ENCODE measurements around the gene FGD4. TPM values are rescaled to one million over a fixed set of nuclear protein-coding genes. Genes with fewer than 3 reads are reported as not detected.
A peak's percentile ranks its signal among the peaks of the same experiment; 100 is the strongest.

Gene FGD4
- total RNA-seq, 1 experiment from 2014 or later = 39.7 TPM

DNA sequence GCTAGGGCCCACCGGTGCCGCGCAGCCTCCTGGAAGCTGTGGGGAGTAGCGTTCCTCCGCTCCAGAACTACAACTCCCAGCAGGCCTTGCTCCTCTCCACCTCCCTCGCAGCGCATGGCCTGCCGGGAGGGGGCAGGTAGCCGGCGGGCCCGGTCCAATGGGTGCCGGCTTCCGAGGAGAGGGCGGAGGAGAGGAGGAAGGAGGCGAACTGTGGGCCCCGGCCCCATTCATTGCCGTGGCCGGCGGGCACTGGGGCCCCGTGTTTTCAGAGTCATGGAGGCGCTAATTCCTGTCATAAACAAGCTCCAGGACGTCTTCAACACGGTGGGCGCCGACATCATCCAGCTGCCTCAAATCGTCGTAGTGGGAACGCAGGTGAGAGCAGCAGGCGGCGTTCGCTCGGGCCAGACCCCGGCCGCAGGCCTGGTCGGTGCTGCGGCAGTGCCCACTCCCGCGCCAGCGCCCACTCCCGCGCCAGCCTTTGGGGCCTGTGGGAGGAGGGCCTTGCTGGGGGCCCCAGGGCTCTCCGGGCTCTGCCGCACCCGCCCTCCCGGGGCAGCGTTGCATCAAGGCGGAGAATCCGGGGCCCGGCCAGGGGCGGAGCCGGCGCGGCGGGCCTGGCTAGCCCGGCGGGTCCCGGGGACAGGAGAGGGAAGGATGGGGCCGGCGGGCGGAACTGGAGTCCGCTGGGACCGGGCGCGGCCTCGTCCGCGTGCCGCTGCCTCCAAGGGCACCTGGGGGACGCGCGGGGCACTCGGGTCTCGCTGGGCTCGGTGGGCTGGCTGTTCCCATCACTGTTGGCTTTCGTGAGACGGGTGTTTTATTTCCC, 279.9 kb downstream of the FGD4 start, which contains the start of gene DNM1L (continued):
- TF ChIP-seq, protein P1, sequence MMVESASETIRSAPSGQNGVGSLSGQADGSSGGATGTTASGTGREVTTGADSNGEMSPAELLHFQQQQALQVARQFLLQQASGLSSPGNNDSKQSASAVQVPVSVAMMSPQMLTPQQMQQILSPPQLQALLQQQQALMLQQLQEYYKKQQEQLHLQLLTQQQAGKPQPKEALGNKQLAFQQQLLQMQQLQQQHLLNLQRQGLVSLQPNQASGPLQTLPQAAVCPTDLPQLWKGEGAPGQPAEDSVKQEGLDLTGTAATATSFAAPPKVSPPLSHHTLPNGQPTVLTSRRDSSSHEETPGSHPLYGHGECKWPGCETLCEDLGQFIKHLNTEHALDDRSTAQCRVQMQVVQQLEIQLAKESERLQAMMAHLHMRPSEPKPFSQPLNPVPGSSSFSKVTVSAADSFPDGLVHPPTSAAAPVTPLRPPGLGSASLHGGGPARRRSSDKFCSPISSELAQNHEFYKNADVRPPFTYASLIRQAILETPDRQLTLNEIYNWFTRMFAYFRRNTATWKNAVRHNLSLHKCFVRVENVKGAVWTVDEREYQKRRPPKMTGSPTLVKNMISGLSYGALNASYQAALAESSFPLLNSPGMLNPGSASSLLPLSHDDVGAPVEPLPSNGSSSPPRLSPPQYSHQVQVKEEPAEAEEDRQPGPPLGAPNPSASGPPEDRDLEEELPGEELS (CRISPR knock-in tag; IDR thresholded peaks at IDR 0.05) = peak; percentile 25; the same call in 1 of the 2 replicates
- TF ChIP-seq ZNF219 (CRISPR knock-in tag; IDR thresholded peaks at IDR 0.05; ENCODE audit: borderline replicate concordance) (0 out of 2 replicates have a peak, but pooled peaks have one; percentile 59), NFE2L1 (CRISPR knock-in tag; IDR thresholded peaks at IDR 0.05) (no peak), ESRRA (CRISPR knock-in tag; IDR thresholded peaks at IDR 0.05; ENCODE audit: borderline replicate concordance) (peak; percentile 82; the same call in 1 of the 2 replicates), ZNF423 (CRISPR knock-in tag; IDR thresholded peaks at IDR 0.05) (no peak), ZNF121 (CRISPR knock-in tag; IDR thresholded peaks at IDR 0.05) (peak; percentile 23; the same call in 1 of the 2 replicates), NFATC4 (CRISPR knock-in tag; IDR thresholded peaks at IDR 0.05) (no peak)
- TF ChIP-seq, protein P2, sequence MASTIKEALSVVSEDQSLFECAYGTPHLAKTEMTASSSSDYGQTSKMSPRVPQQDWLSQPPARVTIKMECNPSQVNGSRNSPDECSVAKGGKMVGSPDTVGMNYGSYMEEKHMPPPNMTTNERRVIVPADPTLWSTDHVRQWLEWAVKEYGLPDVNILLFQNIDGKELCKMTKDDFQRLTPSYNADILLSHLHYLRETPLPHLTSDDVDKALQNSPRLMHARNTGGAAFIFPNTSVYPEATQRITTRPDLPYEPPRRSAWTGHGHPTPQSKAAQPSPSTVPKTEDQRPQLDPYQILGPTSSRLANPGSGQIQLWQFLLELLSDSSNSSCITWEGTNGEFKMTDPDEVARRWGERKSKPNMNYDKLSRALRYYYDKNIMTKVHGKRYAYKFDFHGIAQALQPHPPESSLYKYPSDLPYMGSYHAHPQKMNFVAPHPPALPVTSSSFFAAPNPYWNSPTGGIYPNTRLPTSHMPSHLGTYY (CRISPR knock-in tag; IDR thresholded peaks at IDR 0.05) = no peak
- TF ChIP-seq, protein P3, sequence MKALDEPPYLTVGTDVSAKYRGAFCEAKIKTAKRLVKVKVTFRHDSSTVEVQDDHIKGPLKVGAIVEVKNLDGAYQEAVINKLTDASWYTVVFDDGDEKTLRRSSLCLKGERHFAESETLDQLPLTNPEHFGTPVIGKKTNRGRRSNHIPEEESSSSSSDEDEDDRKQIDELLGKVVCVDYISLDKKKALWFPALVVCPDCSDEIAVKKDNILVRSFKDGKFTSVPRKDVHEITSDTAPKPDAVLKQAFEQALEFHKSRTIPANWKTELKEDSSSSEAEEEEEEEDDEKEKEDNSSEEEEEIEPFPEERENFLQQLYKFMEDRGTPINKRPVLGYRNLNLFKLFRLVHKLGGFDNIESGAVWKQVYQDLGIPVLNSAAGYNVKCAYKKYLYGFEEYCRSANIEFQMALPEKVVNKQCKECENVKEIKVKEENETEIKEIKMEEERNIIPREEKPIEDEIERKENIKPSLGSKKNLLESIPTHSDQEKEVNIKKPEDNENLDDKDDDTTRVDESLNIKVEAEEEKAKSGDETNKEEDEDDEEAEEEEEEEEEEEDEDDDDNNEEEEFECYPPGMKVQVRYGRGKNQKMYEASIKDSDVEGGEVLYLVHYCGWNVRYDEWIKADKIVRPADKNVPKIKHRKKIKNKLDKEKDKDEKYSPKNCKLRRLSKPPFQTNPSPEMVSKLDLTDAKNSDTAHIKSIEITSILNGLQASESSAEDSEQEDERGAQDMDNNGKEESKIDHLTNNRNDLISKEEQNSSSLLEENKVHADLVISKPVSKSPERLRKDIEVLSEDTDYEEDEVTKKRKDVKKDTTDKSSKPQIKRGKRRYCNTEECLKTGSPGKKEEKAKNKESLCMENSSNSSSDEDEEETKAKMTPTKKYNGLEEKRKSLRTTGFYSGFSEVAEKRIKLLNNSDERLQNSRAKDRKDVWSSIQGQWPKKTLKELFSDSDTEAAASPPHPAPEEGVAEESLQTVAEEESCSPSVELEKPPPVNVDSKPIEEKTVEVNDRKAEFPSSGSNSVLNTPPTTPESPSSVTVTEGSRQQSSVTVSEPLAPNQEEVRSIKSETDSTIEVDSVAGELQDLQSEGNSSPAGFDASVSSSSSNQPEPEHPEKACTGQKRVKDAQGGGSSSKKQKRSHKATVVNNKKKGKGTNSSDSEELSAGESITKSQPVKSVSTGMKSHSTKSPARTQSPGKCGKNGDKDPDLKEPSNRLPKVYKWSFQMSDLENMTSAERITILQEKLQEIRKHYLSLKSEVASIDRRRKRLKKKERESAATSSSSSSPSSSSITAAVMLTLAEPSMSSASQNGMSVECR (CRISPR knock-in tag; IDR thresholded peaks at IDR 0.05; ENCODE audit: borderline replicate concordance) = peak; percentile 72; the same call in 1 of the 2 replicates
- TF ChIP-seq, protein P4, sequence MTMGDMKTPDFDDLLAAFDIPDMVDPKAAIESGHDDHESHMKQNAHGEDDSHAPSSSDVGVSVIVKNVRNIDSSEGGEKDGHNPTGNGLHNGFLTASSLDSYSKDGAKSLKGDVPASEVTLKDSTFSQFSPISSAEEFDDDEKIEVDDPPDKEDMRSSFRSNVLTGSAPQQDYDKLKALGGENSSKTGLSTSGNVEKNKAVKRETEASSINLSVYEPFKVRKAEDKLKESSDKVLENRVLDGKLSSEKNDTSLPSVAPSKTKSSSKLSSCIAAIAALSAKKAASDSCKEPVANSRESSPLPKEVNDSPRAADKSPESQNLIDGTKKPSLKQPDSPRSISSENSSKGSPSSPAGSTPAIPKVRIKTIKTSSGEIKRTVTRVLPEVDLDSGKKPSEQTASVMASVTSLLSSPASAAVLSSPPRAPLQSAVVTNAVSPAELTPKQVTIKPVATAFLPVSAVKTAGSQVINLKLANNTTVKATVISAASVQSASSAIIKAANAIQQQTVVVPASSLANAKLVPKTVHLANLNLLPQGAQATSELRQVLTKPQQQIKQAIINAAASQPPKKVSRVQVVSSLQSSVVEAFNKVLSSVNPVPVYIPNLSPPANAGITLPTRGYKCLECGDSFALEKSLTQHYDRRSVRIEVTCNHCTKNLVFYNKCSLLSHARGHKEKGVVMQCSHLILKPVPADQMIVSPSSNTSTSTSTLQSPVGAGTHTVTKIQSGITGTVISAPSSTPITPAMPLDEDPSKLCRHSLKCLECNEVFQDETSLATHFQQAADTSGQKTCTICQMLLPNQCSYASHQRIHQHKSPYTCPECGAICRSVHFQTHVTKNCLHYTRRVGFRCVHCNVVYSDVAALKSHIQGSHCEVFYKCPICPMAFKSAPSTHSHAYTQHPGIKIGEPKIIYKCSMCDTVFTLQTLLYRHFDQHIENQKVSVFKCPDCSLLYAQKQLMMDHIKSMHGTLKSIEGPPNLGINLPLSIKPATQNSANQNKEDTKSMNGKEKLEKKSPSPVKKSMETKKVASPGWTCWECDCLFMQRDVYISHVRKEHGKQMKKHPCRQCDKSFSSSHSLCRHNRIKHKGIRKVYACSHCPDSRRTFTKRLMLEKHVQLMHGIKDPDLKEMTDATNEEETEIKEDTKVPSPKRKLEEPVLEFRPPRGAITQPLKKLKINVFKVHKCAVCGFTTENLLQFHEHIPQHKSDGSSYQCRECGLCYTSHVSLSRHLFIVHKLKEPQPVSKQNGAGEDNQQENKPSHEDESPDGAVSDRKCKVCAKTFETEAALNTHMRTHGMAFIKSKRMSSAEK (CRISPR knock-in tag; IDR thresholded peaks at IDR 0.05; ENCODE audit: borderline replicate concordance) = no peak
- TF ChIP-seq, protein P5, sequence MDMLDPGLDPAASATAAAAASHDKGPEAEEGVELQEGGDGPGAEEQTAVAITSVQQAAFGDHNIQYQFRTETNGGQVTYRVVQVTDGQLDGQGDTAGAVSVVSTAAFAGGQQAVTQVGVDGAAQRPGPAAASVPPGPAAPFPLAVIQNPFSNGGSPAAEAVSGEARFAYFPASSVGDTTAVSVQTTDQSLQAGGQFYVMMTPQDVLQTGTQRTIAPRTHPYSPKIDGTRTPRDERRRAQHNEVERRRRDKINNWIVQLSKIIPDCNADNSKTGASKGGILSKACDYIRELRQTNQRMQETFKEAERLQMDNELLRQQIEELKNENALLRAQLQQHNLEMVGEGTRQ (CRISPR knock-in tag; IDR thresholded peaks at IDR 0.05) = peak; percentile 60
- TF ChIP-seq, protein P6, sequence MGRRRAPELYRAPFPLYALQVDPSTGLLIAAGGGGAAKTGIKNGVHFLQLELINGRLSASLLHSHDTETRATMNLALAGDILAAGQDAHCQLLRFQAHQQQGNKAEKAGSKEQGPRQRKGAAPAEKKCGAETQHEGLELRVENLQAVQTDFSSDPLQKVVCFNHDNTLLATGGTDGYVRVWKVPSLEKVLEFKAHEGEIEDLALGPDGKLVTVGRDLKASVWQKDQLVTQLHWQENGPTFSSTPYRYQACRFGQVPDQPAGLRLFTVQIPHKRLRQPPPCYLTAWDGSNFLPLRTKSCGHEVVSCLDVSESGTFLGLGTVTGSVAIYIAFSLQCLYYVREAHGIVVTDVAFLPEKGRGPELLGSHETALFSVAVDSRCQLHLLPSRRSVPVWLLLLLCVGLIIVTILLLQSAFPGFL (CRISPR knock-in tag; IDR thresholded peaks at IDR 0.05; ENCODE audit: borderline replicate concordance) = no peak
- TF ChIP-seq, protein P7, sequence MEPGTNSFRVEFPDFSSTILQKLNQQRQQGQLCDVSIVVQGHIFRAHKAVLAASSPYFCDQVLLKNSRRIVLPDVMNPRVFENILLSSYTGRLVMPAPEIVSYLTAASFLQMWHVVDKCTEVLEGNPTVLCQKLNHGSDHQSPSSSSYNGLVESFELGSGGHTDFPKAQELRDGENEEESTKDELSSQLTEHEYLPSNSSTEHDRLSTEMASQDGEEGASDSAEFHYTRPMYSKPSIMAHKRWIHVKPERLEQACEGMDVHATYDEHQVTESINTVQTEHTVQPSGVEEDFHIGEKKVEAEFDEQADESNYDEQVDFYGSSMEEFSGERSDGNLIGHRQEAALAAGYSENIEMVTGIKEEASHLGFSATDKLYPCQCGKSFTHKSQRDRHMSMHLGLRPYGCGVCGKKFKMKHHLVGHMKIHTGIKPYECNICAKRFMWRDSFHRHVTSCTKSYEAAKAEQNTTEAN (CRISPR knock-in tag; IDR thresholded peaks at IDR 0.05) = peak; percentile 84
- TF ChIP-seq, protein P8, sequence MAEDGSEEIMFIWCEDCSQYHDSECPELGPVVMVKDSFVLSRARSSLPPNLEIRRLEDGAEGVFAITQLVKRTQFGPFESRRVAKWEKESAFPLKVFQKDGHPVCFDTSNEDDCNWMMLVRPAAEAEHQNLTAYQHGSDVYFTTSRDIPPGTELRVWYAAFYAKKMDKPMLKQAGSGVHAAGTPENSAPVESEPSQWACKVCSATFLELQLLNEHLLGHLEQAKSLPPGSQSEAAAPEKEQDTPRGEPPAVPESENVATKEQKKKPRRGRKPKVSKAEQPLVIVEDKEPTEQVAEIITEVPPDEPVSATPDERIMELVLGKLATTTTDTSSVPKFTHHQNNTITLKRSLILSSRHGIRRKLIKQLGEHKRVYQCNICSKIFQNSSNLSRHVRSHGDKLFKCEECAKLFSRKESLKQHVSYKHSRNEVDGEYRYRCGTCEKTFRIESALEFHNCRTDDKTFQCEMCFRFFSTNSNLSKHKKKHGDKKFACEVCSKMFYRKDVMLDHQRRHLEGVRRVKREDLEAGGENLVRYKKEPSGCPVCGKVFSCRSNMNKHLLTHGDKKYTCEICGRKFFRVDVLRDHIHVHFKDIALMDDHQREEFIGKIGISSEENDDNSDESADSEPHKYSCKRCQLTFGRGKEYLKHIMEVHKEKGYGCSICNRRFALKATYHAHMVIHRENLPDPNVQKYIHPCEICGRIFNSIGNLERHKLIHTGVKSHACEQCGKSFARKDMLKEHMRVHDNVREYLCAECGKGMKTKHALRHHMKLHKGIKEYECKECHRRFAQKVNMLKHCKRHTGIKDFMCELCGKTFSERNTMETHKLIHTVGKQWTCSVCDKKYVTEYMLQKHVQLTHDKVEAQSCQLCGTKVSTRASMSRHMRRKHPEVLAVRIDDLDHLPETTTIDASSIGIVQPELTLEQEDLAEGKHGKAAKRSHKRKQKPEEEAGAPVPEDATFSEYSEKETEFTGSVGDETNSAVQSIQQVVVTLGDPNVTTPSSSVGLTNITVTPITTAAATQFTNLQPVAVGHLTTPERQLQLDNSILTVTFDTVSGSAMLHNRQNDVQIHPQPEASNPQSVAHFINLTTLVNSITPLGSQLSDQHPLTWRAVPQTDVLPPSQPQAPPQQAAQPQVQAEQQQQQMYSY (CRISPR knock-in tag; IDR thresholded peaks at IDR 0.05) = 0 out of 2 replicates have a peak, but pooled peaks have one; percentile 23
- TF ChIP-seq, protein P9, sequence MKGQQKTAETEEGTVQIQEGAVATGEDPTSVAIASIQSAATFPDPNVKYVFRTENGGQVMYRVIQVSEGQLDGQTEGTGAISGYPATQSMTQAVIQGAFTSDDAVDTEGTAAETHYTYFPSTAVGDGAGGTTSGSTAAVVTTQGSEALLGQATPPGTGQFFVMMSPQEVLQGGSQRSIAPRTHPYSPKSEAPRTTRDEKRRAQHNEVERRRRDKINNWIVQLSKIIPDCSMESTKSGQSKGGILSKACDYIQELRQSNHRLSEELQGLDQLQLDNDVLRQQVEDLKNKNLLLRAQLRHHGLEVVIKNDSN (CRISPR knock-in tag; IDR thresholded peaks at IDR 0.05) = peak; percentile 35

Data from WTC11 (cell line).